ENCODE measurements around the gene TBXA2R. TPM values are rescaled to one million over a fixed set of nuclear protein-coding genes. Genes with fewer than 3 reads are reported as not detected.

Gene TBXA2R
- total RNA-seq, 2 experiments from 2014 or later: 0.47 to 0.75 TPM

DNA sequence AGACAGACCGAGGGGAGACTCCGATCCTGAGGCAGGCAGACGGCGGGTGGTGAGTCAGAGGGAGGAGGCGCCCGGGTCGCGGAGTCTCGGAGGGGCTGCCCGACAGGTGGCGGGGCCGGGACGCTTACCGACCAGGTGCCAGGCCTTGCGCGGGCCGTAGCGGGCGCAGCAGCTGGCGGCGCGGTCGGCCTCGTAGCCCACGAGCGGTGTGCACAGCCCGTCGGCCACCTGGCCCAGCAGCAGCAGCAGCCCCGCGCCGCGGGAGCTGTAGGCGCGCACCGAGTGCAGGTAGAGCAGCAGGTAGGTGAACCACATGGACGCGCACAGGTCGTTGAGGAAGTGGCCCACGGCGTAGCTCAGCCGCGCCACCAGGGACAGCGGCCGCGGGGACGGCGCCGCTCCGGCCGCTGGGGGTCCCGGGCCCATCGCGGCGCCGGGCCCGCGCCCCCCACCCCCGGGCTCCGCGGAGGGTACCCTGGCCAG is 49.7 kb downstream of the TBXA2R start:
- Histone ChIP-seq H3K27ac (ENCODE audit: low read depth in 1 of 2, low read length in 2 of 2) (peak overlapping the region; percentile 45 to 71), H3K27me3 (ENCODE audit: control insufficient read depth in 1 of 2, insufficient read depth in 2 of 2, low read length in 2 of 2) (no peaks in the 10 kb centered on the region), H3K4me3 (ENCODE audit: low read length) (peak overlapping the region; percentile 84), H3K4me1 (ENCODE audit: insufficient read depth, low read length) (peaks cover 58% of the 10 kb centered on the region), H3K9me3 (ENCODE audit: control insufficient read depth in 1 of 2, insufficient read depth in 1 of 2, low read length in 2 of 2) (no peaks in the 10 kb centered on the region), H3K36me3 (ENCODE audit: insufficient read depth, low read length) (no peaks in the 10 kb centered on the region)
- ChIA-PET POLR2A (interaction anchor here (0.7 to 2.4 kb wide), 11 partner anchors 9 to 843 kb away, joined by 3 to 21 read pairs (median 4); partner anchors contain the start of genes CACTIN, GIPC3, MRPL54 and SH3GL1), CTCF (interaction anchor here (1.0 to 3.4 kb wide), 3 partner anchors 9 to 29 kb away, joined by 3 to 33 read pairs (median 4); partner anchors contain the start of gene GIPC3)
- no peaks in the 10 kb centered on the region for H3K27me3 Mint-ChIP-seq
- H3K4me1 Mint-ChIP-seq (ENCODE audit: low read depth): peaks cover 33% of the 10 kb centered on the region
- H3K27ac Mint-ChIP-seq: peak overlapping the region; percentile 93
- H3K4me3 Mint-ChIP-seq: peak overlapping the region; percentile 93
- TF ChIP-seq, protein P1, sequence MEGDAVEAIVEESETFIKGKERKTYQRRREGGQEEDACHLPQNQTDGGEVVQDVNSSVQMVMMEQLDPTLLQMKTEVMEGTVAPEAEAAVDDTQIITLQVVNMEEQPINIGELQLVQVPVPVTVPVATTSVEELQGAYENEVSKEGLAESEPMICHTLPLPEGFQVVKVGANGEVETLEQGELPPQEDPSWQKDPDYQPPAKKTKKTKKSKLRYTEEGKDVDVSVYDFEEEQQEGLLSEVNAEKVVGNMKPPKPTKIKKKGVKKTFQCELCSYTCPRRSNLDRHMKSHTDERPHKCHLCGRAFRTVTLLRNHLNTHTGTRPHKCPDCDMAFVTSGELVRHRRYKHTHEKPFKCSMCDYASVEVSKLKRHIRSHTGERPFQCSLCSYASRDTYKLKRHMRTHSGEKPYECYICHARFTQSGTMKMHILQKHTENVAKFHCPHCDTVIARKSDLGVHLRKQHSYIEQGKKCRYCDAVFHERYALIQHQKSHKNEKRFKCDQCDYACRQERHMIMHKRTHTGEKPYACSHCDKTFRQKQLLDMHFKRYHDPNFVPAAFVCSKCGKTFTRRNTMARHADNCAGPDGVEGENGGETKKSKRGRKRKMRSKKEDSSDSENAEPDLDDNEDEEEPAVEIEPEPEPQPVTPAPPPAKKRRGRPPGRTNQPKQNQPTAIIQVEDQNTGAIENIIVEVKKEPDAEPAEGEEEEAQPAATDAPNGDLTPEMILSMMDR (IDR thresholded peaks at IDR 0.05): no peak
- H3K36me3 Mint-ChIP-seq (ENCODE audit: low read depth): peaks cover 13% of the 10 kb centered on the region
- H3K9me3 Mint-ChIP-seq: no peaks in the 10 kb centered on the region
- intact Hi-C loops (cut with DNase I, micrococcal nuclease): loop anchor here in 1 of 2 experiments (1.0 kb wide), 3 partner anchors 15 to 70 kb away; partner anchors contain the start of genes FZR1 and HMG20B
- peak; percentile 21 for ATAC-seq (ENCODE audit: poor library complexity)
- peak; percentile 34 to 85 (median 58) for DNase-seq

DNA sequence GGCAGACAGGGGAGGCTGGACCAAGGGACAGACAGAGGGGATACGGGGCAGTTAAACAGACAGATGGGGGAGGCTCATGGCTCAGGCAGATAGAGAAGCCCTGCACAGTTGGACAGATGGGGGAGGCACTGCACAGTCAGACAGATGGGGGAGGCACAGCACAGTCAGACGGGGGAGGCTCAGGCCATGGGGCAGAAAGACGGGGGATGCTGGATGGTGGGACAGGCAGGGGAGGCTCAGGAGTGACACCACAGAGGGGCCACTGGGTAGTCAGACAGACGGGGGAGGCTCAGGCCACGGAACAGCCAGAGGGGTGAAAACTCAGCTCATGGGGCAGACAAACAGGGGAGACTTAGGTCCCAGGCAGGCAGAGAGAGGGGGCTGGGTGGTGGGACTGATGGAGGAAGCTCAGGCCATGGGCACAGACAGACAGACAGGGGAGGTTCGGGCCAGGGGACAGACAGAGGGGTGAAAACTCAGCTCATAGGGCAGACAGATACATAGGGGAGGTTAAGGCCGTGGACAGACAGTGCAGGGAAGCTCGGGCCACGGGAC is 50.2 kb downstream of the TBXA2R start:
- ATAC-seq (ENCODE audit: poor library complexity) (peak; percentile 0), DNase-seq (no peak)
- no peaks in the 10 kb centered on the region for H3K9me3 Mint-ChIP-seq
- Histone ChIP-seq H3K9me3 (ENCODE audit: control insufficient read depth in 1 of 2, insufficient read depth in 1 of 2, low read length in 2 of 2) (no peaks in the 10 kb centered on the region), H3K4me1 (ENCODE audit: insufficient read depth, low read length) (peaks cover 63% of the 10 kb centered on the region), H3K27me3 (ENCODE audit: control insufficient read depth in 1 of 2, insufficient read depth in 2 of 2, low read length in 2 of 2) (no peaks in the 10 kb centered on the region), H3K27ac (ENCODE audit: low read depth in 1 of 2, low read length in 2 of 2) (peak overlapping the region; percentile 45 to 71), H3K36me3 (ENCODE audit: insufficient read depth, low read length) (no peaks in the 10 kb centered on the region), H3K4me3 (ENCODE audit: low read length) (peak overlapping the region; percentile 84)
- peak overlapping the region; percentile 93 for H3K4me3 Mint-ChIP-seq
- intact Hi-C loops (cut with DNase I, micrococcal nuclease): no loop called here
- H3K4me1 Mint-ChIP-seq (ENCODE audit: low read depth): peaks cover 37% of the 10 kb centered on the region
- CTCF ChIA-PET: interaction anchor here (1.0 to 3.4 kb wide), 3 partner anchors 9 to 29 kb away, joined by 3 to 33 read pairs (median 4); partner anchors contain the start of gene GIPC3
- H3K27me3 Mint-ChIP-seq: no peaks in the 10 kb centered on the region
- POLR2A ChIA-PET: interaction anchor here (0.5 to 2.4 kb wide), 9 partner anchors 8 to 575 kb away, joined by 3 to 21 read pairs (median 4); partner anchors contain the start of genes CACTIN, GIPC3 and MRPL54
- peak overlapping the region; percentile 93 for H3K27ac Mint-ChIP-seq
- peaks cover 18% of the 10 kb centered on the region for H3K36me3 Mint-ChIP-seq (ENCODE audit: low read depth)
- TF ChIP-seq, protein P1 (IDR thresholded peaks at IDR 0.05): no peak

DNA sequence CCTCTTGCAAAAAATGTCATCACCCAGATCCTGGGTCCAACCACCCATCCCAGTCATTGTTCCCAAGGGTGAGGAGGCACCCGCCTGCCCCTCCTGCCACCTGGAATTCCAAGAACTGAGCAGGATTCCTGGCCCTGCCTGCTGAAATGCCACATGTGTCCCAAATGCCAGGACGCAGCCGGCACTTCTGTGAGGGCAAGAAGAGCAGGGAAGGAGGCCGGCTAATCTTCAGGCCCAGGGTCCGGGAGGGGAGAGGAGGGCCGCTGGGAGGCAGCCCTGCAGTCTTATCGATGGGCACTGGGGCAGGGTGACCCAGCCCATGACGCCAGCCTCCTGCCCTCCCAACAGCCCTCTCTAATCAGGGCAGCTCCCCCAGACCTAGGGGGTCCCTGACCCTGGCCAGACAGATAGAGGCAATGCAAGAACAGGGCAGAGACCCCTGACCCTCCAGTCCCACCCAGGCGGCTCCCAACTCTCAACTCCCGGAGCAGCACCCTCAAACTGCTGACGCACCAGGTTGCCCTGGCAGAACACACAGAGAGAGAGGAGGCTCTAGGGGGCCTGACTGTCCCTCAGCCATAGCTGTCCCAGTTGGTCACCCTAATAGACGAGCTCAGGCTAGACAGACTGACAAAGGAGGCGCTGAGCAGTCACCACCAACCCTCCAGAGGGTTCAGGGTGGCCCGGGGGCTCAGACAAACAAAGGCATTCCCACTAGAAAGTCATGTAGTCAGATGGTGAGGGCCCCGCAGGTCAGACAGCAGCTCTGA is 50.8 kb downstream of the TBXA2R start:
- peaks cover 19% of the 10 kb centered on the region for H3K36me3 Mint-ChIP-seq (ENCODE audit: low read depth)
- ChIA-PET CTCF (interaction anchor here (1.0 to 3.4 kb wide), 2 partner anchors 8 to 11 kb away, joined by 3 to 33 read pairs; no protein-coding TSS in a partner anchor), POLR2A (interaction anchor here (0.5 to 2.4 kb wide), 9 partner anchors 10 to 575 kb away, joined by 3 to 21 read pairs (median 5); partner anchors contain the start of genes APBA3, GIPC3 and MRPL54)
- peak in 1 of 14 experiments; percentile 34 for DNase-seq
- Histone ChIP-seq H3K36me3 (ENCODE audit: insufficient read depth, low read length) (peaks cover 2% of the 10 kb centered on the region), H3K27me3 (ENCODE audit: control insufficient read depth in 1 of 2, insufficient read depth in 2 of 2, low read length in 2 of 2) (no peaks in the 10 kb centered on the region), H3K9me3 (ENCODE audit: control insufficient read depth in 1 of 2, insufficient read depth in 1 of 2, low read length in 2 of 2) (no peaks in the 10 kb centered on the region), H3K27ac (ENCODE audit: low read depth in 1 of 2, low read length in 2 of 2) (peak overlapping the region; percentile 45 to 82), H3K4me3 (ENCODE audit: low read length) (peak overlapping the region; percentile 84), H3K4me1 (ENCODE audit: insufficient read depth, low read length) (peaks cover 65% of the 10 kb centered on the region)
- H3K4me3 Mint-ChIP-seq: peak overlapping the region; percentile 93
- no peak for ATAC-seq (ENCODE audit: poor library complexity)
- H3K9me3 Mint-ChIP-seq: no peaks in the 10 kb centered on the region
- intact Hi-C loops (cut with DNase I, micrococcal nuclease): loop anchor here in 1 of 2 experiments (2.0 kb wide), 1 partner anchor 71 kb away; the partner anchor contains the start of gene CACTIN
- H3K4me1 Mint-ChIP-seq (ENCODE audit: low read depth): peaks cover 40% of the 10 kb centered on the region
- TF ChIP-seq, protein P1 (IDR thresholded peaks at IDR 0.05): no peak
- no peaks in the 10 kb centered on the region for H3K27me3 Mint-ChIP-seq
- H3K27ac Mint-ChIP-seq: peak overlapping the region; percentile 93

Measured in CD4-positive, alpha-beta T cell (primary cell).